ENCODE results near the gene DOCK3.

Gene DOCK3

DNA sequence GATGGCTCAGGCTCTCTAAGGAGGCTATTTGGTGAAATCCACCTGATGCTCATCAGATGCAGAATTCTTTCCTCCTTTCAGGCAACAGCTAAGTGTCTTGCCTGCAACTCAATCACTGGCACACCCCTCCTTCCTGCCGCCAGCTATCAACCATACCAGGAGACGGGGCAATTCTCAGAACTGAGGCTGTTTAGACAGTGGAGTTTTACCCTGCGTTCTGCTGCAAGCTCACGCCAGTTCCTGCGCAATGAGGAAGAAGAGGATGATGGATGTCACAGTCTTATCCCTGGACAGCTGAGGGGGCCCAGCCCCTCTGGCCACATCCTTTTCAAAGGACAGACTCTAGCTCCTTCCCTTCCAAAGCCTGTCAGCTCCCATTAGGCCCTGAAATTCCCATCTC, 703.3 kb downstream of the DOCK3 start:
- H3K4me2 ChIP-seq (ENCODE audit: low read length) = no peak overlapping the region

DNA sequence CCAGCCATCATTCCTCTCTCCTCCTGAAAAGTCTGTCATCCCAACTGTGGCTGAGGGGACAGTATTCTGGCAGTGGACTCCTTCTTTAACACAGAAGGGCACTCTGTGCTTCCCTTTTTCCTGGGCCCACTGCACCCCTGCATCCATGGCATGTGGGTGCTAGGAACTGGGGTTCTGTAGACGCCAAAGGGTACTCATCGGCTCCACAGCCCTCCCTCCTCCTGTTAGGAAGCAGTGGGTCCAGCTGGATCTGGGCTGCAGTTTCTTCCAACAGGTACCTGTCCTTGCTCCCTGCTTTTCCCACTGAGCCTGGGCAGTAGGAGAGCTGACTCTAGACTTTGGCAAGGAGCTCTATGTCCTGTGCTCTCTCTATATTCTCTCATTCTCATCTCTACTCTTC, 704.0 kb downstream of the DOCK3 start:
- no peaks in the 10 kb centered on the region for H3K9me3 ChIP-seq (ENCODE audit: insufficient read depth, low read length)
- TF ChIP-seq, protein P1, sequence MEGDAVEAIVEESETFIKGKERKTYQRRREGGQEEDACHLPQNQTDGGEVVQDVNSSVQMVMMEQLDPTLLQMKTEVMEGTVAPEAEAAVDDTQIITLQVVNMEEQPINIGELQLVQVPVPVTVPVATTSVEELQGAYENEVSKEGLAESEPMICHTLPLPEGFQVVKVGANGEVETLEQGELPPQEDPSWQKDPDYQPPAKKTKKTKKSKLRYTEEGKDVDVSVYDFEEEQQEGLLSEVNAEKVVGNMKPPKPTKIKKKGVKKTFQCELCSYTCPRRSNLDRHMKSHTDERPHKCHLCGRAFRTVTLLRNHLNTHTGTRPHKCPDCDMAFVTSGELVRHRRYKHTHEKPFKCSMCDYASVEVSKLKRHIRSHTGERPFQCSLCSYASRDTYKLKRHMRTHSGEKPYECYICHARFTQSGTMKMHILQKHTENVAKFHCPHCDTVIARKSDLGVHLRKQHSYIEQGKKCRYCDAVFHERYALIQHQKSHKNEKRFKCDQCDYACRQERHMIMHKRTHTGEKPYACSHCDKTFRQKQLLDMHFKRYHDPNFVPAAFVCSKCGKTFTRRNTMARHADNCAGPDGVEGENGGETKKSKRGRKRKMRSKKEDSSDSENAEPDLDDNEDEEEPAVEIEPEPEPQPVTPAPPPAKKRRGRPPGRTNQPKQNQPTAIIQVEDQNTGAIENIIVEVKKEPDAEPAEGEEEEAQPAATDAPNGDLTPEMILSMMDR (IDR thresholded peaks at IDR 0.05; ENCODE audit: low read depth, low read length) = no peak
- no peak overlapping the region for H3K9ac ChIP-seq (ENCODE audit: low read length)
- H3K79me2 ChIP-seq (ENCODE audit: low read length) = peaks cover 8% of the 10 kb centered on the region
- H4K20me1 ChIP-seq (ENCODE audit: insufficient read depth, low read length) = no peaks in the 10 kb centered on the region
- no peak overlapping the region for H2AFZ ChIP-seq (ENCODE audit: low read depth, low read length)
- H3K27ac ChIP-seq (ENCODE audit: low read length) = no peak overlapping the region
- H3K4me2 ChIP-seq (ENCODE audit: low read length) = no peak overlapping the region
- no peaks in the 10 kb centered on the region for H3K27me3 ChIP-seq (ENCODE audit: low read depth, low read length)
- no peak overlapping the region for H3K4me3 ChIP-seq (ENCODE audit: low read length)
- peaks cover 8% of the 10 kb centered on the region for H3K4me1 ChIP-seq (ENCODE audit: low read length)
- peaks cover 4% of the 10 kb centered on the region for H3K36me3 ChIP-seq (replicated peaks; ENCODE audit: low read depth, low read length)

More for the DNA sequence above, 703.3 kb downstream of the DOCK3 start:
- peaks cover 2% of the 10 kb centered on the region for H3K79me2 ChIP-seq (ENCODE audit: low read length)
- peaks cover 2% of the 10 kb centered on the region for H3K36me3 ChIP-seq (replicated peaks; ENCODE audit: low read depth, low read length)
- H3K4me3 ChIP-seq (ENCODE audit: low read length) = no peak overlapping the region
- H3K4me1 ChIP-seq (ENCODE audit: low read length) = peaks cover 1% of the 10 kb centered on the region; the same call in 1 of the 2 replicates
- H3K27ac ChIP-seq (ENCODE audit: low read length) = no peak overlapping the region
- peaks cover 1% of the 10 kb centered on the region; the same call in 1 of the 2 replicates for H3K27me3 ChIP-seq (ENCODE audit: low read depth, low read length)
- no peaks in the 10 kb centered on the region for H3K9me3 ChIP-seq (ENCODE audit: insufficient read depth, low read length)
- no peaks in the 10 kb centered on the region for H4K20me1 ChIP-seq (ENCODE audit: insufficient read depth, low read length)
- TF ChIP-seq, protein P1 (IDR thresholded peaks at IDR 0.05; ENCODE audit: low read depth, low read length) = no peak
- no peak for TF ChIP-seq EZH2phosphoT487 (IDR thresholded peaks at IDR 0.05; ENCODE audit: low read depth)
- no peak overlapping the region for H3K9ac ChIP-seq (ENCODE audit: low read length)
- H2AFZ ChIP-seq (ENCODE audit: low read depth, low read length) = no peak overlapping the region

DNA sequence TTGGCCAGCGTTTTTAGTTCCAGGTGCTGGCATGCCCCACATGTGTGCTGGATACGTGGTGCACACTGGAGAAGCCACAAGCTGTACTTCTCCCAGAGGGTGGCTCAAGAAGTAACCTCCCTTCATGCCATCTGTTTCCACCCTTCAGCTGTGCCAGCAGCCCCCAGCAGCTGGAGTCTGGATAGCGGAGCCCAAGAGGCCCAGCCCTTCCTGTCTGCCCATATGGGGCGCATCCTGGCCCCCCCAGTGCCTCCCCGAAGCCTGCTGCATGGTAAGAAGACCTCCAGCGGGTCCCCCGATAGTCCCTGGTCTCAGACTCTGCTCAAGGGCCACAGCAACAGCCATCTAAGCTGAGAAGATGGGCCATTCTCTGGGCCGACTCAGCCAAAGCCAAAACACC, 704.6 kb downstream of the DOCK3 start:
- Histone ChIP-seq H3K4me2 (ENCODE audit: low read length) (no peak overlapping the region), H2AFZ (ENCODE audit: low read depth, low read length) (no peak overlapping the region), H3K79me2 (ENCODE audit: low read length) (peaks cover 14% of the 10 kb centered on the region), H3K9ac (ENCODE audit: low read length) (no peak overlapping the region), H3K27me3 (ENCODE audit: low read depth, low read length) (no peaks in the 10 kb centered on the region), H3K9me3 (ENCODE audit: insufficient read depth, low read length) (no peaks in the 10 kb centered on the region), H3K4me1 (ENCODE audit: low read length) (peaks cover 10% of the 10 kb centered on the region), H4K20me1 (ENCODE audit: insufficient read depth, low read length) (no peaks in the 10 kb centered on the region), H3K4me3 (ENCODE audit: low read length) (no peak overlapping the region), H3K27ac (ENCODE audit: low read length) (no peak overlapping the region), H3K36me3 (replicated peaks; ENCODE audit: low read depth, low read length) (peaks cover 4% of the 10 kb centered on the region)
- no peak for TF ChIP-seq EZH2phosphoT487 (IDR thresholded peaks at IDR 0.05; ENCODE audit: low read depth)
- TF ChIP-seq, protein P1 (IDR thresholded peaks at IDR 0.05; ENCODE audit: low read depth, low read length) = no peak

DNA sequence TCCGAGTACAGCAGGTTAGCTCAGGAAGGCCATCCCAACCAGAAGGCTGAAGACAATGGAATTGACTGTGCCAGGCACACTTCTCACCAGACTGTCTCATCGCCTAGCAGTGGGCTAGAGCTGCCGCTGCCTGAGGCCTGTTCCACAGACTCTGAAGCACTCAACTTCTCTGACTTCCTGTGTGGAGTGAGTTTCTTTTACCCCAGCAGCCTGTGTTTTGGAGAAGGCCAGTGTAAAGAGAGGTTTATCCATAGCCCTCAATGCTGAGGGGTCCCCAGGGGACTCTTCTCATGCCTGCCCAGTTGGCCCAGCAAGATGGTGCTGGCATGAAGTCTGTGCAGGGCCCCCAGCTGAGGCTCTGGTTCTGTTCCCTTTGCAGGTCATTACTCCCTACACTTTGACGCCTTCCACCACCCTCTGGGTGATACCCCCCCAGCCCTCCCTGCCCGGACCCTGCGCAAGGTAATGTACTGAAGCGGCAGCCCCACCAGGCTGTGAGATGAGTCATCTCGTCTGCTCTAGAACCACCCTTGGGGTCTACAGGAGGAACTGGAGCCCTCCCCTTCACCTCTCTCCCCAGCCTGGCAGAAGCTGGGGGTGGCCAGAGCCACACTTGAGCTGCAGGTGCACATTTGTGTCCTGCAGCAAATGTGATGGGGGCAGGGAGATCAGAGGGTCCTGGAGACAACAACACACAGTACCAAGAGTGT, 705.2 kb downstream of the DOCK3 start:
- H3K79me2 ChIP-seq (ENCODE audit: low read length) = peaks cover 19% of the 10 kb centered on the region
- H3K9me3 ChIP-seq (ENCODE audit: insufficient read depth, low read length) = no peaks in the 10 kb centered on the region
- no peak overlapping the region for H3K4me3 ChIP-seq (ENCODE audit: low read length)
- H3K4me1 ChIP-seq (ENCODE audit: low read length) = peaks cover 10% of the 10 kb centered on the region
- H3K36me3 ChIP-seq (replicated peaks; ENCODE audit: low read depth, low read length) = peaks cover 4% of the 10 kb centered on the region
- no peaks in the 10 kb centered on the region for H3K27me3 ChIP-seq (ENCODE audit: low read depth, low read length)
- TF ChIP-seq EZH2phosphoT487 (IDR thresholded peaks at IDR 0.05; ENCODE audit: low read depth) = no peak
- TF ChIP-seq, protein P1 (IDR thresholded peaks at IDR 0.05; ENCODE audit: low read depth, low read length) = no peak
- no peak overlapping the region for H2AFZ ChIP-seq (ENCODE audit: low read depth, low read length)
- no peaks in the 10 kb centered on the region for H4K20me1 ChIP-seq (ENCODE audit: insufficient read depth, low read length)
- no peak overlapping the region for H3K4me2 ChIP-seq (ENCODE audit: low read length)
- H3K9ac ChIP-seq (ENCODE audit: low read length) = no peak overlapping the region
- H3K27ac ChIP-seq (ENCODE audit: low read length) = no peak overlapping the region
